Spleen (tissue), 11 donors: ENCODE data around the gene MPZL1. TPM values are rescaled to one million over a fixed set of nuclear protein-coding genes. Genes with fewer than 3 reads are reported as not detected.

ENCODE experiments used
- DNase-seq: peaks from one replicate; pipeline ENCODE4 v3.0.0-alpha.2; 2020
- H3K27ac ChIP-seq, 8 donors: fragments of 200-600 bp; sonication (generic) in 7 of 8; 1 replicate in 4 of 8; 2 replicates in 4 of 8; pipeline versions ENCODE4 v1.5.0 to v1.8.0; 2016 to 2021; ENCODE audit warnings: inconsistent platforms in 4 of 8, mild to moderate bottlenecking in 4 of 8, moderate library complexity in 1 of 8
- H3K27me3 ChIP-seq, 7 donors: fragments of 200-600 bp; sonication (generic) in 6 of 7; replicated peaks in 1 of 7; 1 replicate in 4 of 7; 2 replicates in 3 of 7; pipeline versions ENCODE4 v1.5.0 to v1.8.0; 2016 to 2021; ENCODE audit warnings: inconsistent platforms in 3 of 7, mild to moderate bottlenecking in 1 of 7
- H3K36me3 ChIP-seq, 6 donors: fragments of 200-600 bp; sonication (generic) in 5 of 6; 1 replicate in 4 of 6; 2 replicates in 2 of 6; pipeline versions ENCODE4 v1.5.0 to v1.8.0; 2016 to 2021; ENCODE audit warnings: inconsistent platforms in 2 of 6
- H3K4me1 ChIP-seq, 6 donors: fragments of 200-600 bp; sonication (generic) in 5 of 6; 1 replicate in 3 of 6; 2 replicates in 3 of 6; pipeline versions ENCODE4 v1.5.0 to v1.8.0; 2016 to 2021; ENCODE audit warnings: inconsistent platforms in 3 of 6
- H3K4me3 ChIP-seq, 8 donors: fragments of 200-600 bp; sonication (generic) in 7 of 8; 1 replicate in 4 of 8; 2 replicates in 4 of 8; pipeline versions ENCODE4 v1.5.0 to v1.8.0; 2016 to 2021; ENCODE audit warnings: inconsistent platforms in 4 of 8, mild to moderate bottlenecking in 4 of 8, moderate library complexity in 2 of 8
- H3K9me3 ChIP-seq, 8 donors: fragments of 200-600 bp; sonication (generic) in 7 of 8; 1 replicate in 4 of 8; 2 replicates in 4 of 8; pipeline versions ENCODE4 v1.5.0 to v1.8.0; 2016 to 2021; ENCODE audit warnings: inconsistent platforms in 4 of 8
- CTCF ChIP-seq, 11 experiments: fragments of 200-600 bp in 7 of 11; fragments of 450-650 bp in 4 of 11; sonication (generic) in 4 of 11; IDR thresholded peaks in 8 of 11; conservative IDR thresholded peaks in 3 of 11; 1 replicate in 7 of 11; 2 replicates in 4 of 11; pipeline versions ENCODE4 v1.4.0 to v1.8.0; 2016 to 2021; ENCODE audit warnings: antibody characterized with exemption in 11 of 11, inconsistent platforms in 4 of 11, mild to moderate bottlenecking in 1 of 11
- POLR2A ChIP-seq, 3 donors: fragments of 450-650 bp; IDR thresholded peaks; one replicate each; pipeline ENCODE4 v1.5.1; 2017; ENCODE audit warnings: antibody characterized with exemption in 3 of 3, mild to moderate bottlenecking in 1 of 3
- POLR2AphosphoS5 ChIP-seq, 3 donors: sonication (generic); formaldehyde crosslinking; IDR thresholded peaks; one replicate each; pipeline ENCODE4 v1.5.1; 2017; ENCODE audit warnings: antibody characterized with exemption in 3 of 3
- WGBS, 5 donors: extraction: QIAGEN DNeasy Blood & Tissue Kit in 3 of 5; methylation state at CpG; one replicate each; pipeline versions ENCODE4 v1.1.5 to v1.1.7; 2013 to 2018; 5-methylcytosine and 5-hydroxymethylcytosine counted together
- intact Hi-C: fragments of 100-400 bp; cut with DNase I; formaldehyde crosslinking; loops from one replicate; pipeline ENCODE4 v1.15.0; 2023; ENCODE audit warnings: low total_unique reads
- polyA plus RNA-seq, 3 donors: library from polyadenylated mRNA; stranded (reverse); fragments of 200-250 nt; gene quantifications; one replicate each; pipeline ENCODE4 v1.2.1, GENCODE V29; 2013
- total RNA-seq, 7 donors: library from RNA; depleted of rRNA in 3 of 7; stranded (reverse); fragments of >200 nt in 3 of 7; fragmentation: NEBNext Ultra II Directional in 4 of 7; extraction: Animal tissue kit (Norgen Biotek cat#: 25700) in 4 of 7; gene quantifications; one replicate each; pipeline versions ENCODE4 v1.1.0 to v1.2.1, GENCODE V29; 2016 to 2021
- donor health status: healthy with polysubstance abuse.
- donor health status: DM: no; HTN: no; CAD: no; lungs with moderate emphysema.
- donor health status: DM: no; HTN: no; CAD: no.
- donor health status: Bipolar disorder and iron deficiency.
- donor health status: healthy.
- donor health status: DM: no; HTN: no; CAD: no.
- donor health status: DM: yes; HTN: yes; CAD: no.

The MPZL1 gene
- total and polyA plus RNA-seq, 10 donors = 12.0 to 65.8 (median 47.3) TPM

- no peaks in the 10 kb centered on the region for H3K27me3 ChIP-seq
- intact Hi-C loops = no loop called here
- H3K4me3 ChIP-seq = no peak overlapping the region
- H3K4me1 ChIP-seq = peaks cover 0 to 36% (median 19%) of the 10 kb centered on the region in 6 donors
- DNase-seq = no peak
- TF ChIP-seq POLR2A (IDR thresholded peaks at IDR 0.05) = no peak
- no peak for TF ChIP-seq CTCF (IDR thresholded peaks at IDR 0.05 in 8 of 11, conservative IDR thresholded peaks at IDR 0.05 in 3 of 11)
- no peak for TF ChIP-seq POLR2AphosphoS5 (IDR thresholded peaks at IDR 0.05)
- no peak overlapping the region for H3K27ac ChIP-seq
- no peaks in the 10 kb centered on the region for H3K9me3 ChIP-seq
- H3K36me3 ChIP-seq = peaks cover 0 to 22% (median 3%) of the 10 kb centered on the region in 6 donors
- WGBS, 5 donors = 92 to 100% (median 98%) methylated on average over 8 of the region's 8 CpGs
Measured at GRCh38 chr1:167728818-167729410, 7.1 kb downstream of the MPZL1 start.

- H3K9me3 ChIP-seq = no peaks in the 10 kb centered on the region
- DNase-seq = no peak
- H3K4me3 ChIP-seq = no peak overlapping the region
- peaks cover 0 to 22% (median 3%) of the 10 kb centered on the region in 6 donors for H3K36me3 ChIP-seq
- no peaks in the 10 kb centered on the region for H3K27me3 ChIP-seq
- no peak overlapping the region for H3K27ac ChIP-seq
- intact Hi-C loops = no loop called here
- H3K4me1 ChIP-seq = peaks cover 0 to 28% (median 0%) of the 10 kb centered on the region in 6 donors
- 91 to 98% (median 95%) methylated on average over 4 of the region's 4 CpGs for WGBS, 5 donors
- TF ChIP-seq CTCF (IDR thresholded peaks at IDR 0.05 in 8 of 11, conservative IDR thresholded peaks at IDR 0.05 in 3 of 11) = no peak
- TF ChIP-seq POLR2A (IDR thresholded peaks at IDR 0.05) = no peak
- no peak for TF ChIP-seq POLR2AphosphoS5 (IDR thresholded peaks at IDR 0.05)
Measured at GRCh38 chr1:167734227-167734626, 12.4 kb downstream of the MPZL1 start.

DNA sequence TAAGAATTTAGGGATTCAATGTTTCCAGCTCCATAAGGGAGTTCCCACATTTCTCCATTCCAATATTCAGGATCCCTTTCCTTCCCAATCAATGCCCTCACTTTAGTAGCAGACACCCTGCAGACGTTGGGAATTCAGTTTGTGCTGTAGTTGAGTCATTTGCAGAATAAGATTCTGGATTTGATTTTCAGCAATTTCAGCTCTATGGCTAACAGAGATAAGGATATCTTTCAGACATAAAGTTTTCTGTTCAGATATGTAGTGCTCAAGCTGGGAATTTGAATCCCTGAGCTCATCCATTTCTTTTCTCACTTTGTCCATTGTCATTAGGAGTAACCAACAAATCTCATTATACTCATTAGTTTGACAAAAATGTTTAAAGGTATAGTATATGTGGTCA lies 13.1 kb downstream of the MPZL1 start:
- DNase-seq = no peak
- no peak overlapping the region for H3K27ac ChIP-seq
- TF ChIP-seq POLR2AphosphoS5 (IDR thresholded peaks at IDR 0.05) (no peak), CTCF (IDR thresholded peaks at IDR 0.05 in 8 of 11, conservative IDR thresholded peaks at IDR 0.05 in 3 of 11) (no peak), POLR2A (IDR thresholded peaks at IDR 0.05) (no peak)
- H3K27me3 ChIP-seq = no peaks in the 10 kb centered on the region
- H3K4me3 ChIP-seq = no peak overlapping the region
- 87 to 91% (median 88%) methylated on average over 1 of the region's 1 CpG for WGBS, 5 donors
- intact Hi-C loops = no loop called here
- peaks cover 0 to 22% (median 3%) of the 10 kb centered on the region in 6 donors for H3K36me3 ChIP-seq
- H3K4me1 ChIP-seq = peaks cover 0 to 22% (median 0%) of the 10 kb centered on the region in 6 donors
- H3K9me3 ChIP-seq = no peaks in the 10 kb centered on the region

DNA sequence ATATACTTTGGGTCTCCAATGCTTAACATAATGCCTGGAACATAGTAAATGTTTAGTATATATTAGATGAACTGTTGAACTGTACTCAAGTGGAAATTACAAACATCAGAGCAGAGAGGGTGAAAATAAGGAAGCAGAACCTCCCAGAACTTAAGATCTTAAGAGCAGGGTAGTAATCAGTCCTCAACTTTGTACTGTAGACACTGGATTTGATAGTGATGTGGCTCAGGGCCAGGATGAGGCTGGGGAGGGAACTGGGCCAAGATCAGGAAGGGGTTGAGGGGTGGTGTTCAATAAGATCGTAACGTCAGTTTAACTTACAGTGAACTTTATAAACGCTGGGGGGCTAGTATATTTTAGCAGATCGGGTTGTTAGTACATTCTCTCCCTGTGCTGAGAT lies 15.4 kb downstream of the MPZL1 start:
- no peaks in the 10 kb centered on the region for H3K27me3 ChIP-seq
- H3K27ac ChIP-seq = no peak overlapping the region
- H3K9me3 ChIP-seq = no peaks in the 10 kb centered on the region
- DNase-seq = no peak
- 76 to 89% (median 82%) methylated on average over 4 of the region's 4 CpGs for WGBS, 5 donors
- H3K4me1 ChIP-seq = peaks cover 0 to 20% (median 0%) of the 10 kb centered on the region in 6 donors
- intact Hi-C loops = no loop called here
- peaks cover 0 to 6% (median 0%) of the 10 kb centered on the region in 6 donors for H3K36me3 ChIP-seq
- no peak overlapping the region for H3K4me3 ChIP-seq
- TF ChIP-seq POLR2A (IDR thresholded peaks at IDR 0.05) = no peak
- TF ChIP-seq POLR2AphosphoS5 (IDR thresholded peaks at IDR 0.05) = no peak
- TF ChIP-seq CTCF (IDR thresholded peaks at IDR 0.05 in 8 of 11, conservative IDR thresholded peaks at IDR 0.05 in 3 of 11) = no peak
